ENCODE measurements around the gene MYH14. TPM values are rescaled to one million over a fixed set of nuclear protein-coding genes. Genes with fewer than 3 reads are reported as not detected.

The MYH14 gene
- total RNA-seq, 1 donor from 2014 or later: 0.59 TPM

GRCh38 chr19:50197348-50197747 is 6.1 kb upstream of the MYH14 start:
- H3K4me3 Mint-ChIP-seq (ENCODE audit: unreplicated experiment): no peak overlapping the region
- DNase-seq: no peak
- peaks cover 11% of the 10 kb centered on the region for H3K9me3 Mint-ChIP-seq (ENCODE audit: unreplicated experiment)
- H3K4me1 Mint-ChIP-seq (ENCODE audit: low read depth, unreplicated experiment): no peaks in the 10 kb centered on the region
- peaks cover 7% of the 10 kb centered on the region for H3K27me3 Mint-ChIP-seq (ENCODE audit: unreplicated experiment)
- peak overlapping the region; percentile 8 for H3K27ac Mint-ChIP-seq (ENCODE audit: unreplicated experiment)
- TF ChIP-seq, protein P1, sequence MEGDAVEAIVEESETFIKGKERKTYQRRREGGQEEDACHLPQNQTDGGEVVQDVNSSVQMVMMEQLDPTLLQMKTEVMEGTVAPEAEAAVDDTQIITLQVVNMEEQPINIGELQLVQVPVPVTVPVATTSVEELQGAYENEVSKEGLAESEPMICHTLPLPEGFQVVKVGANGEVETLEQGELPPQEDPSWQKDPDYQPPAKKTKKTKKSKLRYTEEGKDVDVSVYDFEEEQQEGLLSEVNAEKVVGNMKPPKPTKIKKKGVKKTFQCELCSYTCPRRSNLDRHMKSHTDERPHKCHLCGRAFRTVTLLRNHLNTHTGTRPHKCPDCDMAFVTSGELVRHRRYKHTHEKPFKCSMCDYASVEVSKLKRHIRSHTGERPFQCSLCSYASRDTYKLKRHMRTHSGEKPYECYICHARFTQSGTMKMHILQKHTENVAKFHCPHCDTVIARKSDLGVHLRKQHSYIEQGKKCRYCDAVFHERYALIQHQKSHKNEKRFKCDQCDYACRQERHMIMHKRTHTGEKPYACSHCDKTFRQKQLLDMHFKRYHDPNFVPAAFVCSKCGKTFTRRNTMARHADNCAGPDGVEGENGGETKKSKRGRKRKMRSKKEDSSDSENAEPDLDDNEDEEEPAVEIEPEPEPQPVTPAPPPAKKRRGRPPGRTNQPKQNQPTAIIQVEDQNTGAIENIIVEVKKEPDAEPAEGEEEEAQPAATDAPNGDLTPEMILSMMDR (IDR thresholded peaks at IDR 0.05; ENCODE audit: partially characterized antibody, unreplicated experiment): no peak
- H3K36me3 Mint-ChIP-seq (ENCODE audit: unreplicated experiment): no peaks in the 10 kb centered on the region

DNA sequence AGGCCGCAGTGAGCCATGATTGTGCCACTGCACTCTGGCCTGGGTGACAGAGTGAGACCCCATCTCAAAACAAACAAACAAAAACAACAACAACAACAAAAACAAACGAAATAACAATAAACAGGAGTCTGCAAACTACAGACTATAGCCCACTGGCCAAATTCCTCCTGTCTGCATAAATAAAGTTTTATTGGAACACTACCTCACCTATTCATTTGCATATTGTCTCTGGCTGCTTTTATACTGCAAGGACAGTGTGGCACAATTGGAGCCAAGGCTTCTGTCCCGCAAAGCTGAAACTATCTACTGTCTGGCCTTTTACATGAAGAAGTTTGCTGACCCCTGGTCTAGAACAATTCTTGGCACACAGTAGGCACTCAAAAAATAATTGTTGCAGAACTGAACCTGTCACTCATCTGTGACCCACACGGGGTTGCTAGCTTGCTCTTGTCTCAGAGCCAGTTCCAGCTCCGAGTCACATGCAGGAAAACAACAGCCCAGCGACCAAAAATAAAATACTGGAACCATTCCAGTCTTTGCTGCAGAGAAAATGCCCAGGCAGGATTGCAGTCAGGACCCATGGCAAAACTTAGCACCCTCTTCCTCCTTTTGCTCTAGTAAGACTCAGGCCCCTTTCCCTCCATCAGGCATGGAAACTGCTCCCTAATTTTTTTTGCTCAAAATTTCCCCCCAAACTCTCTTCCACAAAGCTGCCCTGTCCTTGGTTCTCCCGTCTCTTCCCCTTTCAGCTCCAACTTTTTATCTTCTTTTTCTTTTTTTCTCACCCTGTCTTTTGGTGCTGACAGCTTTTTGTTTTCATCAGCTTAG is 4.8 kb upstream of the MYH14 start:
- Mint-ChIP-seq H3K4me1 (ENCODE audit: low read depth, unreplicated experiment) (no peaks in the 10 kb centered on the region), H3K9me3 (ENCODE audit: unreplicated experiment) (peaks cover 7% of the 10 kb centered on the region), H3K27me3 (ENCODE audit: unreplicated experiment) (peaks cover 7% of the 10 kb centered on the region), H3K36me3 (ENCODE audit: unreplicated experiment) (no peaks in the 10 kb centered on the region), H3K4me3 (ENCODE audit: unreplicated experiment) (no peak overlapping the region), H3K27ac (ENCODE audit: unreplicated experiment) (no peak overlapping the region)
- no peak for DNase-seq
- TF ChIP-seq, protein P1 (IDR thresholded peaks at IDR 0.05; ENCODE audit: partially characterized antibody, unreplicated experiment): no peak

GRCh38 chr19:50199259-50199555 is 4.2 kb upstream of the MYH14 start:
- Mint-ChIP-seq H3K27me3 (ENCODE audit: unreplicated experiment) (peaks cover 5% of the 10 kb centered on the region), H3K27ac (ENCODE audit: unreplicated experiment) (no peak overlapping the region), H3K9me3 (ENCODE audit: unreplicated experiment) (peaks cover 7% of the 10 kb centered on the region), H3K4me1 (ENCODE audit: low read depth, unreplicated experiment) (no peaks in the 10 kb centered on the region), H3K36me3 (ENCODE audit: unreplicated experiment) (no peaks in the 10 kb centered on the region), H3K4me3 (ENCODE audit: unreplicated experiment) (no peak overlapping the region)
- no peak for DNase-seq
- TF ChIP-seq, protein P1 (IDR thresholded peaks at IDR 0.05; ENCODE audit: partially characterized antibody, unreplicated experiment): no peak

DNA sequence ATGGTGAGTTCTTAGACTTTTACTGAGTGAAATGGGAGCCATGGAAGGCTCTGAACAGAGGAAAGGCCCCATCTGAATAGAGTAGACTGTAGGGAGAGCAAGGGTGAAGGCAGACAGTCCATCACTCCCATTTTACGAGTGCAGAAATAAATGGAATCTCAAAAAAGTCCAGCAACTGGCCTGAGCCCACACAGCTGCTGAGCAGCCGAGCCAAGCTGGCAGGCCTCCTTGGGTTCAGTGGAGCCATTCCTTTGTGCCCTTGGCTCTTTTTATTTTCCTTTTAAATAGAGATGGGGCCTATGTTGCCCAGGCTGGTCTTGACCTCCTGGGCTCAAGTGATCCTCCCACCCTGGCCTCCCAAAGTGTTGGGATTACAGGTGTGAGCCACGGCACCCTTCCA is 1.0 kb upstream of the MYH14 start:
- H3K36me3 Mint-ChIP-seq (ENCODE audit: unreplicated experiment): no peaks in the 10 kb centered on the region
- no peak for DNase-seq
- no peak overlapping the region for H3K27ac Mint-ChIP-seq (ENCODE audit: unreplicated experiment)
- no peaks in the 10 kb centered on the region for H3K4me1 Mint-ChIP-seq (ENCODE audit: low read depth, unreplicated experiment)
- peaks cover 2% of the 10 kb centered on the region for H3K27me3 Mint-ChIP-seq (ENCODE audit: unreplicated experiment)
- TF ChIP-seq, protein P1 (IDR thresholded peaks at IDR 0.05; ENCODE audit: partially characterized antibody, unreplicated experiment): no peak
- H3K9me3 Mint-ChIP-seq (ENCODE audit: unreplicated experiment): peaks cover 1% of the 10 kb centered on the region
- H3K4me3 Mint-ChIP-seq (ENCODE audit: unreplicated experiment): no peak overlapping the region

GRCh38 chr19:50202962-50203280 is 501 bp upstream of the MYH14 start:
- Mint-ChIP-seq H3K27me3 (ENCODE audit: unreplicated experiment) (peaks cover 2% of the 10 kb centered on the region), H3K4me3 (ENCODE audit: unreplicated experiment) (peak overlapping the region; percentile 40), H3K27ac (ENCODE audit: unreplicated experiment) (no peak overlapping the region), H3K9me3 (ENCODE audit: unreplicated experiment) (peaks cover 3% of the 10 kb centered on the region), H3K4me1 (ENCODE audit: low read depth, unreplicated experiment) (no peaks in the 10 kb centered on the region), H3K36me3 (ENCODE audit: unreplicated experiment) (no peaks in the 10 kb centered on the region)
- TF ChIP-seq, protein P1 (IDR thresholded peaks at IDR 0.05; ENCODE audit: partially characterized antibody, unreplicated experiment): no peak
- DNase-seq: no peak

Measured in glutamatergic neuron (in vitro differentiated cells).